SK-N-SH (cell line): ENCODE results near the gene SDSL. TPM values are rescaled to one million over a fixed set of nuclear protein-coding genes. Genes with fewer than 3 reads are reported as not detected.

Source experiments
- CTCF ChIA-PET: fragments of 300-600, 350-600 bp; formaldehyde crosslinking; extraction: SDS; loops from one replicate; lab custom pipeline; 2021; lab: Yijun Ruan, JAX
- POLR2A ChIA-PET: fragments of 350-600 bp; sonication (Branson Sonifier 250); formaldehyde crosslinking; extraction: SDS; loops from one replicate; lab custom pipeline; 2020; ENCODE audit warnings: antibody characterized with exemption, inconsistent platforms; lab: Yijun Ruan, JAX
- DNase-seq: peaks from one replicate; pipeline ENCODE4 v3.0.0; 2012
- H2AFZ ChIP-seq: fragments of 200-600 bp; sonication (generic); 2 replicates; pipeline ENCODE4 v1.8.1; 2016; ENCODE audit warnings: antibody characterized with exemption, mild to moderate bottlenecking, low read depth
- H3F3A ChIP-seq: fragments of 200-600 bp; sonication (generic); replicated peaks from 2 replicates; pipeline ENCODE3; 2016; ENCODE audit warnings: antibody characterized with exemption, mild to moderate bottlenecking; ENCODE audit not compliant: insufficient read depth
- H3K27ac ChIP-seq, 2 experiments: fragments of 200-500 bp in 1 of 2; fragments of 200-600 bp in 1 of 2; sonication (Bioruptor generic) in 1 of 2; sonication (generic), shearing (Covaris generic) in 1 of 2; 2 replicates each; pipeline versions ENCODE4 v1.5.1 to v1.6.1; 2014 to 2016; ENCODE audit warnings: low read depth in 2 of 2, inconsistent platforms in 1 of 2, low read length in 1 of 2, mild to moderate bottlenecking in 1 of 2, mixed read lengths in 1 of 2
- H3K27me3 ChIP-seq: fragments of 200-600 bp; sonication (generic), shearing (Covaris generic); 2 replicates; pipeline ENCODE4 v1.6.1; 2016; ENCODE audit warnings: mixed run types; ENCODE audit not compliant: insufficient read depth
- H3K36me3 ChIP-seq, 2 experiments: fragments of 200-500 bp in 1 of 2; fragments of 200-600 bp in 1 of 2; sonication (Bioruptor generic) in 1 of 2; sonication (generic) in 1 of 2; replicated peaks in 1 of 2; 2 replicates each; pipeline versions ENCODE3 to v1.5.1; 2014 to 2016; ENCODE audit warnings: low read length in 1 of 2, mild to moderate bottlenecking in 1 of 2; ENCODE audit not compliant: insufficient read depth in 2 of 2, control insufficient read depth in 1 of 2
- H3K4me1 ChIP-seq, 2 experiments: fragments of 200-500 bp in 1 of 2; fragments of 200-600 bp in 1 of 2; sonication (Bioruptor generic) in 1 of 2; sonication (generic), shearing (Covaris generic) in 1 of 2; 2 replicates each; pipeline versions ENCODE4 v1.5.1 to v1.6.1; 2014 to 2016; ENCODE audit warnings: low read depth in 1 of 2, low read length in 1 of 2, mixed run types in 1 of 2; ENCODE audit not compliant: insufficient read depth in 2 of 2, control insufficient read depth in 1 of 2
- H3K4me2 ChIP-seq: fragments of 200-600 bp; sonication (generic), shearing (Covaris generic); 2 replicates; pipeline ENCODE4 v1.6.1; 2017; ENCODE audit warnings: mixed run types
- H3K4me3 ChIP-seq, 2 experiments: fragments of 200-500 bp in 1 of 2; fragments of 200-600 bp in 1 of 2; sonication (Bioruptor generic) in 1 of 2; sonication (generic), shearing (Covaris generic) in 1 of 2; 2 replicates each; pipeline versions ENCODE4 v1.5.1 to v1.8.1; 2014 to 2016; ENCODE audit warnings: low read depth in 2 of 2, inconsistent platforms in 1 of 2, low read length in 1 of 2, mild to moderate bottlenecking in 1 of 2, mixed read lengths in 1 of 2, moderate library complexity in 1 of 2
- H3K79me2 ChIP-seq: fragments of 200-600 bp; sonication (generic); 2 replicates; pipeline ENCODE4 v1.8.1; 2017; ENCODE audit warnings: mild to moderate bottlenecking; ENCODE audit not compliant: insufficient read depth
- H3K9ac ChIP-seq: fragments of 200-600 bp; sonication (generic); 2 replicates; pipeline ENCODE4 v1.6.1; 2017; ENCODE audit warnings: mixed run types
- H3K9me2 ChIP-seq: fragments of 200-600 bp; sonication (generic); 2 replicates; pipeline ENCODE4 v1.6.1; 2017; ENCODE audit warnings: mixed run types
- H3K9me3 ChIP-seq: fragments of 200-600 bp; sonication (generic); 2 replicates; pipeline ENCODE4 v1.6.1; 2017; ENCODE audit warnings: mixed run types, mild to moderate bottlenecking, moderate library complexity
- H4K20me1 ChIP-seq: fragments of 200-600 bp; sonication (generic); 2 replicates; pipeline ENCODE4 v1.6.1; 2017; ENCODE audit warnings: mild to moderate bottlenecking, mixed run types; ENCODE audit not compliant: insufficient read depth
- GABPA ChIP-seq: IDR thresholded peaks from 2 replicates; pipeline ENCODE4 v1.4.0; 2012; ENCODE audit warnings: low read depth, mild to moderate bottlenecking
- MEF2A ChIP-seq: IDR thresholded peaks from 2 replicates; pipeline ENCODE4 v1.4.0; 2012; ENCODE audit warnings: low read depth, borderline replicate concordance
- NRF1 ChIP-seq: IDR thresholded peaks from 2 replicates; pipeline ENCODE4 v1.6.1; 2012; ENCODE audit warnings: low read depth, mild to moderate bottlenecking, low read length
- RAD21 ChIP-seq: IDR thresholded peaks from 2 replicates; pipeline ENCODE4 v1.6.1; 2012; ENCODE audit warnings: mild to moderate bottlenecking, low read length
- RCOR1 ChIP-seq: fragments of 150-350 bp; IDR thresholded peaks from 2 replicates; pipeline ENCODE4 v1.6.1; 2017; ENCODE audit warnings: antibody characterized with exemption, low read length
- RFX5 ChIP-seq: IDR thresholded peaks from 2 replicates; pipeline ENCODE4 v1.6.1; 2012; ENCODE audit warnings: mild to moderate bottlenecking, improper control_type of control experiment, low read length
- RXRA ChIP-seq: IDR thresholded peaks from 2 replicates; pipeline ENCODE4 v1.4.0; 2012; ENCODE audit warnings: low read depth, mild to moderate bottlenecking, borderline replicate concordance
- WGBS: methylation state at CpG from one replicate; pipeline ENCODE4 v1.1.6; 2017; ENCODE audit warnings: low lambda C conversion rate; 5-methylcytosine and 5-hydroxymethylcytosine counted together
- polyA plus RNA-seq, 3 experiments: library from polyadenylated mRNA; depleted of rRNA; stranded (reverse); fragments of >200 nt; gene quantifications; 2 replicates each; pipeline ENCODE4 v1.2.3, GENCODE V29; 2012
- TF ChIP-seq, protein P1 (sequence below): IDR thresholded peaks from 2 replicates; pipeline ENCODE4; 2012
- TF ChIP-seq, protein P2 (sequence below): IDR thresholded peaks from 2 replicates; pipeline ENCODE4 v1.4.0; 2012; ENCODE audit warnings: low read depth, borderline replicate concordance
- TF ChIP-seq, protein P3 (sequence below): fragments of 150-350 bp; IDR thresholded peaks from 2 replicates; pipeline ENCODE4 v1.6.1; 2016; ENCODE audit warnings: mild to moderate bottlenecking, low read depth, low read length
- TF ChIP-seq, protein P4 (sequence below): fragments of 150-350 bp; IDR thresholded peaks from 2 replicates; pipeline ENCODE4 v1.6.1; 2017; ENCODE audit warnings: antibody characterized with exemption, low read length, low read depth, borderline replicate concordance

The SDSL gene
- polyA plus RNA-seq, 1 of the 3 experiments (the other 2 are of a cell fraction), result 33.7 TPM

DNA sequence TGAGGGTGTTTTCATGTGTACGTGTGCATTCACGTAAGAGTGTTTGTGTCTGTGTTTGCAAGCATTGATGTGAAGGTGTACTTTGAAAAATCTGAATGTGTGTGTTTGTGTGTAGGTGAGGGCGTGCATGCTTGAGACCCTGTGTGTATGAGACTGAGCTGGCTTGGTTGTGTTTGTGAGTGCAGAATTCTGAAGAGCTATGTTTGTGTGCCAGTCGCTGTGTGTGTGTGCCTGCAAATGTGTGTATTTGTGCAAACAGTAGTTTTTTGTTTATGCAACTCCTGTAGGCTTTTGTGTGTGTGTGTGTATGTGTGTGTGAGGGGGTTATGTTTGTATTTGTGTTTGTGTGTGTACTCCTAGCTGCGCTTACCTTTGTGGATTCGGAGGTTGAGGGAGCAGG is 51.2 kb downstream of the SDSL start (continued):
- no peak for TF ChIP-seq MEF2A
- TF ChIP-seq, protein P1, sequence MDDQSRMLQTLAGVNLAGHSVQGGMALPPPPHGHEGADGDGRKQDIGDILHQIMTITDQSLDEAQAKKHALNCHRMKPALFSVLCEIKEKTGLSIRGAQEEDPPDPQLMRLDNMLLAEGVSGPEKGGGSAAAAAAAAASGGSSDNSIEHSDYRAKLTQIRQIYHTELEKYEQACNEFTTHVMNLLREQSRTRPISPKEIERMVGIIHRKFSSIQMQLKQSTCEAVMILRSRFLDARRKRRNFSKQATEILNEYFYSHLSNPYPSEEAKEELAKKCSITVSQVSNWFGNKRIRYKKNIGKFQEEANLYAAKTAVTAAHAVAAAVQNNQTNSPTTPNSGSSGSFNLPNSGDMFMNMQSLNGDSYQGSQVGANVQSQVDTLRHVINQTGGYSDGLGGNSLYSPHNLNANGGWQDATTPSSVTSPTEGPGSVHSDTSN, result no peak
- TF ChIP-seq, protein P2, sequence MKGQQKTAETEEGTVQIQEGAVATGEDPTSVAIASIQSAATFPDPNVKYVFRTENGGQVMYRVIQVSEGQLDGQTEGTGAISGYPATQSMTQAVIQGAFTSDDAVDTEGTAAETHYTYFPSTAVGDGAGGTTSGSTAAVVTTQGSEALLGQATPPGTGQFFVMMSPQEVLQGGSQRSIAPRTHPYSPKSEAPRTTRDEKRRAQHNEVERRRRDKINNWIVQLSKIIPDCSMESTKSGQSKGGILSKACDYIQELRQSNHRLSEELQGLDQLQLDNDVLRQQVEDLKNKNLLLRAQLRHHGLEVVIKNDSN, result no peak
- TF ChIP-seq, protein P3, sequence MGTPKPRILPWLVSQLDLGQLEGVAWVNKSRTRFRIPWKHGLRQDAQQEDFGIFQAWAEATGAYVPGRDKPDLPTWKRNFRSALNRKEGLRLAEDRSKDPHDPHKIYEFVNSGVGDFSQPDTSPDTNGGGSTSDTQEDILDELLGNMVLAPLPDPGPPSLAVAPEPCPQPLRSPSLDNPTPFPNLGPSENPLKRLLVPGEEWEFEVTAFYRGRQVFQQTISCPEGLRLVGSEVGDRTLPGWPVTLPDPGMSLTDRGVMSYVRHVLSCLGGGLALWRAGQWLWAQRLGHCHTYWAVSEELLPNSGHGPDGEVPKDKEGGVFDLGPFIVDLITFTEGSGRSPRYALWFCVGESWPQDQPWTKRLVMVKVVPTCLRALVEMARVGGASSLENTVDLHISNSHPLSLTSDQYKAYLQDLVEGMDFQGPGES, result no peak
- no peak for TF ChIP-seq RAD21

DNA sequence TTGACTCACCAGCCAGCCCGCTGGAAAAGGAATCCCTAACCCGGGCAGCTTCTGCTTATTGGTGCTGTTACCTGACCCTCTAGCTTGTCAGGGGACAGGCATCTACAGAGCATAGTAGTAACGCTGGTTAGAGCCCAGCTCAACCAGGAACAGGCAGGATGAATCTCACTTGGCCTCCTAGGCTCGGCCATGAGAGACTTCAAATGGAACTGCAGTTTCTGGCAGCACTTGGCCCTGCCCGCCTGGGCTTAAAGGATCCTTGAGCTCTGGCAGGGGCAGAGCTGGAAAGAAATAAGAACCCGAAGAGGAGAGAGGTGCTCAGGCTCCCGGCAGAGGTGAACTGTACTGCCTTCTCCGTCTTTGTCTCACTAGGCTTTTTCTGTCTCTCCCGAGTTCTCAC is 51.8 kb downstream of the SDSL start:
- H3K4me2 ChIP-seq, result peak overlapping the region; percentile 2; the same call in 1 of the 2 replicates
- CTCF ChIA-PET, result interaction anchor here (1.0 to 4.4 kb wide), 3 partner anchors 9 to 439 kb away, joined by 3 to 32 read pairs (median 4); no protein-coding TSS in a partner anchor
- peaks cover 92% of the 10 kb centered on the region for H3K27me3 ChIP-seq
- H3K27ac ChIP-seq, result no peak overlapping the region
- no peaks in the 10 kb centered on the region for H3K79me2 ChIP-seq
- H3K9me3 ChIP-seq, result no peaks in the 10 kb centered on the region
- H2AFZ ChIP-seq, result no peak overlapping the region
- no peaks in the 10 kb centered on the region for H3K9me2 ChIP-seq
- 4% methylated on average over 8 of the region's 9 CpGs for WGBS
- no peak overlapping the region for H3K4me3 ChIP-seq
- no peak overlapping the region for H3K9ac ChIP-seq
- H4K20me1 ChIP-seq, result peaks cover 3% of the 10 kb centered on the region; the same call in 1 of the 2 replicates
- DNase-seq, result peak; percentile 26
- no peaks in the 10 kb centered on the region for H3K36me3 ChIP-seq
- H3F3A ChIP-seq, result no peaks in the 10 kb centered on the region
- H3K4me1 ChIP-seq, result no peaks in the 10 kb centered on the region
- TF ChIP-seq, protein P3, result no peak
- TF ChIP-seq GABPA (no peak), RCOR1 (no peak), NRF1 (no peak), RXRA (no peak), MEF2A (no peak), RFX5 (no peak)
- TF ChIP-seq, protein P4, sequence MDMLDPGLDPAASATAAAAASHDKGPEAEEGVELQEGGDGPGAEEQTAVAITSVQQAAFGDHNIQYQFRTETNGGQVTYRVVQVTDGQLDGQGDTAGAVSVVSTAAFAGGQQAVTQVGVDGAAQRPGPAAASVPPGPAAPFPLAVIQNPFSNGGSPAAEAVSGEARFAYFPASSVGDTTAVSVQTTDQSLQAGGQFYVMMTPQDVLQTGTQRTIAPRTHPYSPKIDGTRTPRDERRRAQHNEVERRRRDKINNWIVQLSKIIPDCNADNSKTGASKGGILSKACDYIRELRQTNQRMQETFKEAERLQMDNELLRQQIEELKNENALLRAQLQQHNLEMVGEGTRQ, result no peak
- TF ChIP-seq, all 33 proteins: peak for 0
- POLR2A ChIA-PET, result no interaction called here
